DMS53 treated with DMSO at 0.1 percent for 48 hours (cell line): Measurements from ENCODE around the gene ERC2.

Experiments used
- DNase-seq: peaks from one replicate; lab custom pipeline; 2025; ENCODE audit not compliant: unreplicated experiment; lab: John Stamatoyannopoulos, UW

Gene ERC2

DNA sequence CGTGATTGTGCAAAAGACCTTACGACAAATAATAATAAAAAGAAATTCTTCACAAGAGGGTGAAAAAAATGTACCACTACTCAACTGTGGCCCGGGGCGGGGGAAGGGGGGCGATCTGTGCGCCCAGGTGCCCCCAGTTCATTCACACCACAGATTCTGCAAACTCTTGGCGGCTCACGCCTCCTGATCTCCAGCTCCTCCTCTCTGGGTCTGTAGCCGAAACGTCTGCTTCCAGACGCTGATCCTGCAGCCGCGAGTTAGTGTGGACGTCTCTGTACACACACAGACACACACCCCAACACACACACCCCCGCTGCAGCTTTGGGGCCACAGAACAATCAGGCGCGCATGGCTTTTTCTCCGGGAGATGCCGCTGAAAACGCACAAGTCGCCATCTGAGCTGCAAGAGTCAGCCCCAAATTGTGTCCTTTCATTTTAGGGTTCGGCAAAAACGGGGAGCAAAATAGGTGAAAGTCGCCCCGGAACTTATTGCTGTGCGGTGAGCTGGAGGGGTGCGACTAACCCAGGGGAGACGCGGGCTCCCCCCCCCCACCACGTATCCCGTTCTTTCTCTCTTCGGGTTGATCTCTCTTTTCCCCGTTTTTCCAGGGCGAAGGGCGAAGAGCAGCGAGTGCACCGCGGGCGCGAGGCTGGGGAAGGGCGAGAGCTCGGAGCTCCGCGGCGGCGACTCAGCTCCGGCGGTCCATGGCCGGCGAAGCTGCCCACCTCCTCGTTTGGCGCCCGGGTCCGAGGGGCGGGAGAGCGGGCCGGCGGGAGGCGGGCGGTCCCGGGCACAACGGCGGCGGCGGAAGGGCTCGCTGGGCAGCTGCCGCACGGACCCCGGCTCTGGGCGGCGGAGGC is 980.7 kb downstream of the ERC2 start:
- no peak for DNase-seq

DNA sequence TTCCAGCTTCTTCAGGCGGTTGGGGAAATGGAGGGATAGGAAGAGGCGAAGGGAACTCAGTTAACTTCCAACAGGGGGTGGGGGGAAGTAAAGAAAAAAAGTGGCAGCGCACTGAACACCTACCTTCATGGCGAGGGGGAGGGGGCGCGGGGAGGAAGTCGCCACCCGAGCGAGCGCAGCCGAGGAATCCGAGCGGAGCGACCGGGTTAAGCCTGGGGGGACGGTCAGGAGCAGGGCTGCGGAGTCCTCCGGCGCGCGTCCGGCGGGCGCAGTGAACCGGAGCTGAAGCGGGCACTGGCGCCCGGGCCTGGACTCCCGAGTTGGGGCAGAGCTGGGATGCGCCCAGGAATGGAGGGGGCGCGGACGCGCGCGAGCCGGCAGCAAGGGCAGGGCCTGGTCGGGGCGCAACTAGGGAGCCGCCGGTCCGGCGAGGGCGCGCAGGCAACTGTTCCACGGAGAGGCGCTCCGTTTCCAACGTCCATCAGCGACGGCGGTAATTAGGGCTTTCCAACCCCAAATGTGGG is 981.3 kb downstream of the ERC2 start, which contains the start of gene WNT5A:
TSS of gene WNT5A (minus strand) at position 450 of the 524 bp plus-strand sequence. CDS start at position 129, 321 bp downstream.
- DNase-seq = no peak

DNA sequence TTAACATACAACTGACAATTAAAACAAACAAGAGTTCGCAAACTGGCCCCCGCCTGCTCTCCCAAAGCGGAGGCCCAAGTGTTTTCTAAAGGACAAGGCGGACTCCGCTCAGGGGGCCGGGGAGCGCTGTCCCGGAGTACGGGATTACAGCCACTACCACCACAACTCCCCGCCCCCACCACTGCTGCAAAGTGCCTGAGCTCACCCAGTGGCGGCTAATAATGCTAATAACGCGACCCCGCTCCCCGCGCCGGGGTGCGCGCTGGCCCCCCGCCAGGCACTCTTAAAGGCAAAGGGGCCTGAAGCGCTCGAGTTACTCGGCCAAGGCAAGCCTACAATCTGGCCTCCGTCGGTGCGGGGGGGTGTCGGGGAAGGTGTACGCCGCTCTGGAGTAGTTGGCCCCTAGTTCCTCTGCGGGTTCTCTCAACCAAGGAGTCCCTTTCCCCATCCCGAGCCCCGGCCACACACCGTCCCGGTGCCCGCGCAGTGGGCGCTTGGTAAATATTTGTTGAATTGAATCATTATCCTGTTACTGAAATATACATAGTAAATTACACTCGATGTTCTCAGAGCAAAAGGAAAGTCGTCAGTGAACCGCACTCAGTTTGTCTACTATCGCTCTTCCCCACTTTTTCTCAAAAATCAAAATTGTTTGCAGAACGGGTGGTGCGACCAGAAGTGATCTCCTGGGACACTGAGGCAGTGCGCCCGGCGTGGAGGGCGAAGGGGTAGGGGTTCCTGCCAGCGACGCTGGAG is 982.0 kb downstream of the ERC2 start:
- DNase-seq = no peak

DNA sequence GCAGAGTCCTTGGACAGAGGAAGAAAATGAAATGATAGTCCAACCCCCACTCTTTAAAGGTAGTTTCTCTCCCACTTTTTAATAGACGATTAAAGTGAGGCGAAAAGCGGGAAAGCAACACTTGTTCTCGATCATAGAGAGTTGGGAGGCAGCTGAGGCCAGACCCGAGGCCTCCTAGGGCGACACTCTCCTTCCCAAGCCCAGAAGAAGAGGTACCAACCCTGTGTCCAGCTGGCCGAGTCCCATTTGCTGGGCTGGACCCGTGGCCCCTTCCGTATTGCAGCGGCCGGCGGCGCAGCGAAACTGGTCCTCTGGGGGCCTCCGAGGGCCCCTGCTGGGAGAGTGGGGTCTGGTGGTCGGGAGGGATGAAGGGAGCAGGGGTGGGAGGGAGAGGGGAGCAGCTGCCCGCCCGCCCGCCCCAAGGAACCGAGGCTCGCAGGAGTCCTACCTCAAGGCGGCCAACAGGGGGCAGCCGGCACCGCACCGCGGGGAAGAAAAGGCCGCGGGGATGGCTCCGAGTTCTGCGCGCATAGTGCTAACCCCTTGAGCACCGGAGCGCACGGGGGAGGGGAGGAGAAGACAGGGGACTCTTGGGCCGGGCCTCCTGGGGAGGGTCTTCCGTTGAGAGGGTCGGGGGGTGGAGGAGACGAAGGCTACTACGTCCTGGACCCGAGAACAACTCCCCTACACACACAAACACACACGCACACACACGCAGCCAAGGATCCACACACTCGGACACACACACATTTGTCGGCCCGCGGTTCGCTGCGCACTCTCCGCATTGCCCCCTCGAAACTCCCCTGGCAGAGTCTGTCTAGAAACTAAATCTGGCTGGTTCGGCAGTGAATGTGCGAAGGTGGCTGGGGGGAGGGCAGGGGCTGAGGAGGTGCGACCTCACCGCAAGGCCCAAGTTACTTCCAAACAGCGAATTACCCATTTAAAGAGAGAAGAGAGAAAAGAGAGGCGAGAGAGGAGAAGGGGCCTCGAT is 983.2 kb downstream of the ERC2 start:
- no peak for DNase-seq

DNA sequence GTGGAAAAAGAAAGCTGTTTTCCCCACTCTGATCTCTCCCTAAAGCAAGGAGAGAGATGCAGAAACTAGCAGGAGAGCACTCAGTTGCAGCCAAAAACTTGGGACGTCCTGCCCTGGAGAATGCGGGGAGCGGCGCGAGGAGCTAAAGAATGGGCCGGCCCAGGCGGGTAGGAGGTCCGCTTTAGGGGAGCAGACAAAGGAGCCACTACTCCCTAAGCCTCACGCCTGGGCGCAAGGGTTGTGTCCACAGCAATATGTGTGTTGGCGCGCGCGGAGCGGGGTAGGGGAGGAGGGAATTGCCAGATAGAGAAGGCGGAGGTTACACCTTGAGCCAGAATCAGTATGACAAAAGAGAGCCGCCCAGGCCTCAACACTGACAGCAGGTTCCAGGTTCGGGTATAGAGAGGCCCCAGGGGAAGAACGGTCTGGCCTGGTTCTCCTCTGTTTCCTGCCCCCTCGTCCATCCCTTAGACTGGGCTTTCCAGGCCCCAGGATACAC is 984.0 kb downstream of the ERC2 start:
- no peak for DNase-seq

DNA sequence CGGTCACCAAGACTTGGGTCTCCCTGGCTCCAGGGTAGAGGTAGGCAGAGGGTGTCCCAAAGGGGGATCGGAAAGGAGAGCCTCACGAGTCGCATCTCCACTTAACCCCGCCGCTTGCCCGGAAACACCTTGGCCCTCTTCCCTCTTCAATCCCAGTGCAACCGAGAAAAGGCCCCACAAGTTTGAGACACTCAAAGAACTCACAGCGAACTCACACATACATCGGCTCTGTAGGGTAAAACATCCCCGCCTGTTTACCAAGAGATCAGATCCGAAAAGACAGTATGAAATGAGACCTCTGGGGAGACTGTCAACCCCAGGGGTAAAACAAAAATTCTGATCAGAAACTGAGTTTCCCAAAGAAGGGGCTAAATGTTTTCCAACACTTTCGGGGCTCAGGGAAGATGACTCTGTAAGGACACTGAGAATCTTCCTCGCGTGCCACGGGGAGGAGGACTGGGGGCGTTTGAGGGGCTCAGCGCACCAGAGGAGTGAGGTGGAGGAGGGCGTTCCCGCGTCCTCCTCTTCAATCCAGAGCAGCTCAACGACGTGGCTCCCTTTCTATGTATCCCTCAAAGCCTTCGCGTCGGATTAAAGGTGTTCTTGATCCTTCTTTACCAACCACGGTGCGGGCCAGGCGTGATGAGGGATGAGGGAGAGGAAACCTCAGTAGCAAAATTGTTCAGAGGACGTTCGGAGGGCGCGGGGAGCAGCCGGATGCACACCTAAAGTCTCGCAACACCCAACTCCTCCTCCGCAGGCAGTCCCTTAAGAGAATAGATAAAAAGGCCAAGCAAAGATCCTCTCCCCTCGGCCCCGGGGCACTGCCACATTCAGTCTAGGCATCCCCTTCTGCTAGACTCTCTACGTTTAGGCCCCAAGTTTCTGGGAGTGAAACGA is 984.8 kb downstream of the ERC2 start:
- DNase-seq = no peak

DNA sequence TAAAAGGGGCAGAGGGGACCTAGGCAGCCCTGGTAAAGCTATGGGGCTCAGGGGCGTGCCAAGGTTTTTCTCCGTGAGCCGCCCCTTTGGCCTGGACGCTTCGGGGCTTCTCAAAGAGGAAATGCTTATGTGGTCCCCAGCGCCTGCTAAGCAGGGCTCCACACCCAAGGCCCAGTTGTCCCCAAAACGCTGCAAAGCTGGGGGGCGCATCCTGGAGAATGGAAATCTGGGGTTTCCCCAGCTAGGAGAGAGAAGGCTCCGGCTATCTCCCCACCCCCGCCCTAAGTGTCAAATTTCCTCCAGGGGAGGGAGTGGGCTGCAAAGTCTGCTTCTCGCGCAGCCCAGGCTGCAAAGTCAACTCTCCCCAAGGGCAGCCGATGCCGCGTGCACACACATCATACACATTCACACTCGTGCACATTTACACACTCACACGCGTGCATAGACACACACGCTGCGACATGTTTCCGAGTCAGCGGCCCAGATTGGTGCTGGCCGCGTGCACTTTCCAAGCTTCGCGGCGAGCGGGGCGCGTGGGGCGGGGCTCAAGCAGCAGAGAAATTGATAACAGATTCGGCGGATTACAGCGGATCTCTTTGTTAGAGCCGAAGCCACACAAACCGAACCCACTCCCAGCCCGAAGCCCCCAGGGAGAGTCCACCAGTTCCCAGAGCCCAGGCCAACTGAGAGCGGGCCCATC is 985.6 kb downstream of the ERC2 start:
- DNase-seq = no peak

DNA sequence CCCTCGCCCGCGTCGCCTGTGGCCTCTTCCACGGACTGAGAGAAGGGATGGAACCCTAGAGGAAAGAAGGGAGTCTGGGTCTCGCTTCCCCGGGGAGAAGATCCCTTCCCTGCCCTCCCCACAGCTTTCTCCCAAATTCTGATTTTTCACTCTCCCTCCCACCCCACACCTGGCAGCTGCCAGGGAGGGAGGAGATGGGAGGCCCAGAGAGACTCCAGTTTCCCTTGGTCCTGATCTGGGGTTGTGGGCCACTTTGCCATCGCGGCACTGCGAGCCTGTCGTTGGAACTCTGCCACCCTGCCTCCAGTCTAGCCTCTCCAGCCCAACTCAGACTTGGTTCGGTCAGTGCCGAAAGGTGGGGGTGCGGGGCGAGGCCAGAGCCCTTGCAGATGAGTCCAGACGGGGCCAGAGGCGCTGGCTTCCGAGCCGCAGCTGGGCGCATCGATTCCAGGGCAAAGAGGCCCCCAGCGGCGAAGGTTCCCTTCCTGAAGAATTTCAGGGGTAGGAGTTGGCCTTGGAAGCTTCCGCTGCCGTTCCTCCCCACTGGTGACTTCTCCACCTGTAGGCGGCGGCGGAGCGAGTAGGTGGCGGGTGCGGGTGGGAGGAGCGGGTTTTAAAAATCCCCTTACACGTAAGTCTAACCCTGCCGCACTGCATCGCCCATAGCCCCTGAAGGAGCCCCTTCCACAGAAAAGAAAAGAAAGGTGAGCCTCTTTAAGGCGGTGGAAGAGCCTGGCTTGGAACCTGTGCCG is 986.3 kb downstream of the ERC2 start:
- no peak for DNase-seq

DNA sequence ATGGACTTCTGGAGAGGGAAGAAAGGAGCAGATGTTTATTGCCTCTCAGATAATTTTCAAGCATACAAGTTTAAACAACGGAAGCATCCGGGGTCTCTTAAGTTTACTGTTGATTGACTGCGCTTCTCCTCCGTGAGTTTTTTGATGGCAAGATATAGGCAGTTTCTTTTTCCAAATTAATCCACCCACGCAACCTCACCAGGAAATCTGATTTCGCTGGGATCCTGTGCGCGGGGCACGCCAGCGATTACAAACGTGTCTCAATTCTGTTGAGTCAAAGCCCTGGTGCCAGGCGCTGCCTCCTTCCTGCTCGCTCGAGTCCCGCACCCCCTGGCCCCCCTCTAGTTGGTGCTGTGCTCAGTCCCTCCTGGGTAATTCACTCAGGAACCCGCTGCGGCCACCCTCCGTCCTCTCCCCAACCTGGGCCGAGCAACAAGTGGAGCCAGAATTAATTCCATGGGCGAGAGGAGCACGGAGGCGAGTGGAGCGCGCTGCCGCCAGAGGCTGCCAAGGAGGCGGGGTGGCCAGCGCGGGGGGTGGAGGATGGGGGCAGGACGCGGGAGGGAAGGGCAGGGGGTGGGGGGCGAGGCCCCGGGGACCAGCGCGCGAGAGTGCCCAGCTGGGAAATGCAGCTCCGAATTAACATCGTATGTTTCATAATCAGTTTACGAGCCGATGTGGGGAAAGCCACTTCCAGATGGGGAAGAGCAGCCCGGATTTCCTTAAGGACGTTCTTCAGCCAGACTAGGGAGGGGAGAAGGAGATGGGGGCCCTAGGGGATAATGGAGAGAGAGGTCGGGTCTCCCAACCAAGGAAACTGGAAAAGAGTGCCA is 987.1 kb downstream of the ERC2 start:
- no peak for DNase-seq

DNA sequence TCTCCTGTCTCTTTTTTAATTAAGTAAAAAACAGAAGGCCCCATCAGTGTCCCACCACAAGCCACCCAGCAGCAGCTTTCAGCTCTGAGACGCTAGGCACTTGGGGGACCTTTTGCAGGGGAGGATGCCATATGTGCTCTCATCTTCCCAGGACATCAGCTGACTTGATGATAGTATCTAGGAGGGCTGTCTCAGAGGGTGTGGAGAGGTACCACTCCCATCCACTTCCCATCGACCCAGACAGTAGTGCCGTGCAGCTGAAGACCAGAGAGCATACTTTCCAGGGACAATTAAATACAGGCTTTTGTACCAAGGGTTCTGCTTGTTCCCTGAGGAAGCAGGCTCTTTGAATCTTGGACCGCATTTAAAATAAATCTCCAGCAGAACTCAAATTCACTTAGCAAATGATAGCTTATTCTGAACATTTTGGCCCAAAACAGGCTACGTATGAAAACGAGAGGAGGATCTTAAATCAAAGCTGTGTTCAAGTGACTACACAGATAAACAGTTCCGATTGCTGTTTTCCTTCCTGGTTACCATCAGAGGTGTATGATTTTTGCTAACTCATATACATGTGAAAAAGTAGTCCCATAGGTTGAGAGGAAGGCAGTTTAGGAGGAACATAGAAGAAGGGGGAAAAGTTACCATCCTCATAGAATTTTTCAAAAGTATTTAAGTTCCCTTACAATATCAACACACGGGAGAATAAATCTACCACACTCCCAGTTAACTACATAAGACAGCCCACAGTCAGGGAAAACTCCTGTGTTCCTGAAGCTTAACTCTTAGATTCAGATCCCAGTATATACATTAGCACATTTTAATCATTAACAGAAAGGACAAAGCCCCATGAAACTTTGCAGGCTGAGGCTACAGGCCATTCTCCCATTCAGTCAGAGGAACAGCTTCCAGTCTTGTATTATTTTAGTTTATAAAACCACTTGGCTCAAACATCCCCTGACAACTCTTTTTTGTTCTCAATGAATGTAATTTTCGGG is 990.7 kb downstream of the ERC2 start:
- DNase-seq = no peak

DNA sequence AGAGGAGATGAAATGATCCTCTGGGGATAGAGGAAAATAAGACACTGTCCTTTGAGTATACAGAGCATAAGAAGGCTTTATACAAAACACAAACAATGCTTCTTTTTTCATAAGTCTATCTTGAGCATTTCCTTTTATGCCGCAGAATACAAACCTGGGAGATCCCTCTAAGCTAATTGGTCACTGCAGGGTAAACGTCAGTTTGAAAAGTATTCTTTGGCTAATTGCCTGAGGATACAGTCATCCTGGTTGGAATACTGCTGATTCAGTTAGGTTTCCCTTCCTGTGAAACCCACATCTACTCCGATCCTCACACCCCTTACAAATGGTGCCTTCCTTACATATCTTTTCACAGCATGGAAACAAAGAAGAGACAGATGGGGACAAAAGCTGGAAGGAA is 991.8 kb downstream of the ERC2 start:
- no peak for DNase-seq

DNA sequence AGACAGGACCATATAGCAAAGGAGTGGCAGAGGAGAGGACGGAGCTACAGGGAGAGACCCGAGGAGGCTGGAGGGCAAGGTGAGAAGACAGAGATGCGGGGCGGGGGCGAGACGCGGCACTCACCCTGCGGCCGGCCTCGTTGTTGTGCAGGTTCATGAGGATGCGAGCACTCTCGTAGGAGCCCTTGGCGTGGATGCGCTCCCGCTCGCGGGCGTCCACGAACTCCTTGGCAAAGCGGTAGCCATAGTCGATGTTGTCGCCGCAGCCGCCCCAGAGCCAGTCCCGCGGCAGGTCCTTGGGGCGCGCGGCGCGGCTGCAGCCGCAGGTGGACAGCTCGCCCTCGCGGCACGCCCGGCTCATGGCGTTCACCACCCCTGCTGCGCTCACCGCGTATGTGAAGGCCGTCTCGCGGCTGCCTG is 994.0 kb downstream of the ERC2 start:
- no peak for DNase-seq

DNA sequence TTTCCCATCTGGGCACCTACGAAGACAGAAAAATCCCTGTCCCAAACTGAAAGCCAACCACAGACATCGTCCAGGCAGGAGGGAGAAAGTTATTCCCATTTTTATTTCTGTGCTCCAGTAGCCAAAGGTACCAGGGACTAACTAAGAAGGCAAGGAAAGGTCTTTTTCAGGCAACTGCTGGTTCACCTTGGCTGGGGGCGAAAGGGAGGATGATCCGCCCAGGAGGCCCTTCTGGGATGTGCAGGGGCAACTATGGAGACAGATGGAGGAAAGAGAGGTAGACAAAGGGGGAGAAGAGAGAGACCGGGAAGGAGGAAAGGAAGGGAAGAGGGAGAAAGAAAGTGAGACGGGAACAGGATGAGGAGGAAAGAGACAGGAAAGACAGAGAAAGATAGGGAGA is 994.5 kb downstream of the ERC2 start:
- DNase-seq = no peak

DNA sequence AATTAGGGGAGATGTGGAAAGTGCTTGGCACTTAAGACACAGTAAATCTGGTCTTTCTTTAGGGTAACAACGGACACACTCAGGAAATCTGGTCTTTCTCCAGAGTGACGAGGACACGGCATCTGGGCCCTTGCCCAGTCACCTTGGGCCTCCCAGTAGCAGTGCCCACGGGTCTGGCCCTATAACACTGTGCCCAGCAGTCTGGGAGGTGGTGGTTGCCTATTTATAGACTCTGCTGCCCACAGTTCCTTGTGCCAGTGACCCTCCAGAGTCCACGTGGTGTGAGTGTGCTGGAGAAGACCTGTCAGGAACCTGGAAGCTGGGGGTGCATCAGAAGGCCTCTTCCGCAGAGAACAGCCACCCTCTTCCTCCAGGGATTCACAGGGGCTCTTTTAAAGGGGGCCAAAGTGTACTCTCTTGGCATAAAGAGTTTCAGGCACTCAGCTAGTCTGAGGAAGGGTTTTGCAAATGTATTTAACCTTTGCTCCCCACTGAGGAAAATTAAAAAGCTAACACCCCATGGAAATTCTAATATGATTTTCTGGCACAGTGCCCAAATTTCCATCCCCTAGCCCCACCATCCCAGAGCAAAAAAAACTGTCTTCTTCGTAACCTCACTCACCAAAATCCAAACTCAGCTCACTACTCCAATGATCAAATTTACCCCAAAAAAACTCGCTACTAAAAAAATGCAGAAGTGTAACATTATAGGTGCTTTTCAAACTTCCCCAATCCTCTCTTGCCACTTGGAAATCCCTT is 996.6 kb downstream of the ERC2 start:
- DNase-seq = no peak

DNA sequence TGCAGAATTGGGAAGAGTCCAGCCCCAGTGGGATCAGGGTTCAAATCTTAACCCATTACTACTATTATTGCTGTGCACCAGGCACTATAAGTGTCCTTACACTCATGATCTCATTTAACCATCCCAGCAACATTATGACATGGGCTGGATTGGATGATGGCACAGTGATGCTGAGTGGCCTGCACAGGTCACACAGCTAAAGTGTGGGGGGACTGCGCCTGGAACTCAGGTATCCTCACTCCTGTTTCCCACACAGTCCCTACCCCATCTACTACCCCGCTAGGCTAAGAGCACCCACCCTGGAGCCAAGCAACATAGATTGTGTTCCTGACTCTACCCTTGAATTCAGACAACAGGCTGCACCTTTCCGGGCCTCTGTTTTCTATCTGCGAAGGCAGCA is 997.2 kb downstream of the ERC2 start:
- DNase-seq = no peak
